Hepatocyte (in vitro differentiated cells): Measurements from ENCODE around the gene GCNT2. TPM values are rescaled to one million over a fixed set of nuclear protein-coding genes. Genes with fewer than 3 reads are reported as not detected.
A peak's percentile ranks its signal among the peaks of the same experiment; 100 is the strongest.

Experiments
- DNase-seq: peaks from one replicate; pipeline ENCODE4 v3.0.0-alpha.2; 2016; ENCODE audit warnings: low spot score
- H2AFZ ChIP-seq: fragments of 200-600 bp; sonication (generic); 2 replicates; pipeline ENCODE4 v1.6.0; 2016; ENCODE audit warnings: antibody characterized with exemption, mild to moderate bottlenecking
- H3K27ac ChIP-seq: fragments of 200-600 bp; sonication (generic); 2 replicates; pipeline ENCODE4 v1.5.1; 2016; ENCODE audit warnings: mild to moderate bottlenecking
- H3K27me3 ChIP-seq: fragments of 200-600 bp; sonication (generic); 2 replicates; pipeline ENCODE4 v1.6.1; 2016
- H3K36me3 ChIP-seq: fragments of 200-600 bp; sonication (generic); replicated peaks from 2 replicates; pipeline ENCODE4 v1.5.1; 2016; ENCODE audit warnings: low read depth; ENCODE audit not compliant: insufficient read depth
- H3K4me1 ChIP-seq: fragments of 200-600 bp; sonication (generic); 2 replicates; pipeline ENCODE4 v1.5.1; 2016; ENCODE audit warnings: mild to moderate bottlenecking, moderate library complexity; ENCODE audit not compliant: insufficient read depth
- H3K4me2 ChIP-seq: fragments of 200-600 bp; sonication (generic); 2 replicates; pipeline ENCODE4 v1.6.0; 2016
- H3K4me3 ChIP-seq: fragments of 200-600 bp; sonication (generic); 2 replicates; pipeline ENCODE4 v1.5.1; 2016; ENCODE audit warnings: mild to moderate bottlenecking
- H3K79me2 ChIP-seq: fragments of 200-600 bp; sonication (generic); 2 replicates; pipeline ENCODE4 v1.6.0; 2017; ENCODE audit warnings: mild to moderate bottlenecking
- H3K9me2 ChIP-seq: fragments of 200-600 bp; sonication (generic); replicated peaks from 2 replicates; pipeline ENCODE4 v1.6.0; 2017; ENCODE audit warnings: mild to moderate bottlenecking; ENCODE audit not compliant: insufficient read depth
- H3K9me3 ChIP-seq: fragments of 200-600 bp; sonication (generic); 2 replicates; pipeline ENCODE4 v1.5.1; 2016; ENCODE audit warnings: low read depth, mild to moderate bottlenecking
- H4K20me1 ChIP-seq: fragments of 200-600 bp; sonication (generic); 2 replicates; pipeline ENCODE4 v1.6.0; 2016; ENCODE audit warnings: mild to moderate bottlenecking; ENCODE audit not compliant: insufficient read depth, poor library complexity, severe bottlenecking
- CTCF ChIP-seq: fragments of 200-600 bp; sonication (generic); IDR thresholded peaks from 2 replicates; pipeline ENCODE4 v1.5.1; 2016; ENCODE audit warnings: antibody characterized with exemption, mild to moderate bottlenecking; ENCODE audit not compliant: poor library complexity
- EZH2 ChIP-seq: fragments of 200-600 bp; sonication (generic); IDR thresholded peaks from 2 replicates; pipeline ENCODE4 v1.6.1; 2016; ENCODE audit warnings: antibody characterized with exemption, mild to moderate bottlenecking, borderline replicate concordance
- EZH2phosphoT487 ChIP-seq: fragments of 200-600 bp; sonication (generic); IDR thresholded peaks from one replicate; pipeline ENCODE4 v1.6.1; 2018; ENCODE audit warnings: antibody characterized with exemption, mild to moderate bottlenecking, low read depth, moderate library complexity; ENCODE audit not compliant: unreplicated experiment, severe bottlenecking
- WGBS: methylation state at CpG from one replicate; pipeline ENCODE4 v1.1.6; 2016; ENCODE audit warnings: low lambda C conversion rate; ENCODE audit errors: missing lambda C conversion rate; 5-methylcytosine and 5-hydroxymethylcytosine counted together
- polyA plus RNA-seq: library from polyadenylated mRNA; unstranded; fragments of >200 nt; fragmentation: Nextera tagmentation; extraction: Ambion mirVana; gene quantifications from 2 replicates; pipeline ENCODE4 v1.2.1, GENCODE V29; 2016
- total RNA-seq: library from RNA; depleted of rRNA; stranded (reverse); fragments of >200 nt; gene quantifications from 2 replicates; pipeline ENCODE4 v1.2.3, GENCODE V29; 2014

The GCNT2 gene
- total and polyA plus RNA-seq, 2 experiments from 2014 or later, result 16.3 to 36.4 TPM

DNA sequence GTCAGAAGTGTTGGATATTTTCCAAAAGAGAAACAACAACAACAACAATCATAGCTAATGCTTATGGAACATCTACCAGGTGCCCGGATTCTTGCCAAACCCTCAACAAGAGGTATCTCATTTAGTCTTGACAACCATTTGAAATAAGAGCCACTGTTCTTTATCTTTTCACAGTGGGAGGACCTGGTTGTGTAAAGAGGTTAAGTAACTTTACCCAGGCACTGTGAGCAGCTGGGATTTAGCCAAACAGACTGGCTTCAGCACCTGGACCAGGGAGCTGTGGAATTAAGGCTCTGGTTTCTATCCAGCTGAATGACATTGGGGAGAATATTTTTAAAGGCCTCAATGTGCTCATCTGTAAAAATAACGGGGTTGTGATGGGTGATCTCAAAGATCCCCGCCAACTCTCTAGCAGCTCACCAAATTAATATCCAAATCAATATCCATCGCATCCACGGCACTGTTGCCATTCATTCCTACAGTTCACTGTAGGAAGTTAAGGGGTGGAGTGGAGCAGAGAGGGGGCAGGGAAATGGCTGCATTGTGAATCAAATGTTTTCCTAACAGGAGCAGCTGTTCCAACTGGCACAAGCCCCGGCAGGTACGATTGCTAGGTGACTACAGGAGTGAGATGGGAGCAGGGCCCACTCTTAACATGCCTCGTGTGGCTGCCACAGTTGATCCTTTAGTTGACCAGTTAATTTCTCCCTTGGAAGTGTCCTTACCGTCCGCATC lies 61.8 kb downstream of the GCNT2 start:
- H3K4me3 ChIP-seq, result no peak overlapping the region
- peaks cover 21% of the 10 kb centered on the region for H3K79me2 ChIP-seq
- H2AFZ ChIP-seq, result no peak overlapping the region
- H3K4me2 ChIP-seq, result peak overlapping the region; percentile 59
- H3K27me3 ChIP-seq, result no peaks in the 10 kb centered on the region
- TF ChIP-seq CTCF (no peak), EZH2phosphoT487 (no peak), EZH2 (no peak)
- WGBS, result 34% methylated on average over 10 of the region's 10 CpGs
- H4K20me1 ChIP-seq, result no peaks in the 10 kb centered on the region
- no peaks in the 10 kb centered on the region for H3K36me3 ChIP-seq
- H3K27ac ChIP-seq, result peak overlapping the region; percentile 73
- no peaks in the 10 kb centered on the region for H3K9me3 ChIP-seq
- H3K4me1 ChIP-seq, result peaks cover 44% of the 10 kb centered on the region
- peak; percentile 29 for DNase-seq
- no peaks in the 10 kb centered on the region for H3K9me2 ChIP-seq

- no peaks in the 10 kb centered on the region for H3K9me2 ChIP-seq
- peak; percentile 37 for DNase-seq
- TF ChIP-seq CTCF, result no peak
- no peak for TF ChIP-seq EZH2
- TF ChIP-seq EZH2phosphoT487, result no peak
- H2AFZ ChIP-seq, result no peak overlapping the region
- H3K36me3 ChIP-seq, result no peaks in the 10 kb centered on the region
- H3K27me3 ChIP-seq, result no peaks in the 10 kb centered on the region
- peaks cover 26% of the 10 kb centered on the region for H3K79me2 ChIP-seq
- H3K4me2 ChIP-seq, result peak overlapping the region; percentile 59
- H4K20me1 ChIP-seq, result no peaks in the 10 kb centered on the region
- H3K4me1 ChIP-seq, result peaks cover 49% of the 10 kb centered on the region
- no peak overlapping the region for H3K4me3 ChIP-seq
- WGBS, result 35% methylated on average over 3 of the region's 3 CpGs
- peak overlapping the region; percentile 73 for H3K27ac ChIP-seq
- no peaks in the 10 kb centered on the region for H3K9me3 ChIP-seq
These were observed 62.4 kb downstream of the GCNT2 start for GRCh38 chr6:10583509-10583901.

DNA sequence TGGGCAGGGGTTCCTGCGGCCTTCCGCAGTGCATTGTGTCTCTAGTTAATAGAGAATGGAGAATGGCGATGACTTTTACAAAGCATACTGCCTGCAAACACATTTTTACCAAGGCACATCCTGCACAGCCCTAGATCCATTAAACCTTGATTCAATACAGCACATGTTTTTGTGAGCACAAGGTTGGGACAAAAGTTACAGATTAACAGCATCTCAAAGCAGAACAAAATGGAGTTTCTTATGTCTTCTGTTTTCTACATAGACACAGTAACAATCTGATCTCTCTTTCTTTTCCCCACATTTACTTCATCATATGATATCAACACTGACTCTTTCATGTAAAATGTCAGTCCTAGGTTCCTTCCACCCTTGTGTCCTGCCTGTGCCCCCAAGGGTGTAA lies 63.5 kb downstream of the GCNT2 start:
- H3K9me3 ChIP-seq, result no peaks in the 10 kb centered on the region
- no peaks in the 10 kb centered on the region for H3K9me2 ChIP-seq
- H2AFZ ChIP-seq, result no peak overlapping the region
- H3K4me1 ChIP-seq, result peaks cover 49% of the 10 kb centered on the region
- H3K4me3 ChIP-seq, result no peak overlapping the region
- WGBS, result 49% methylated on average over 3 of the region's 3 CpGs
- H4K20me1 ChIP-seq, result no peaks in the 10 kb centered on the region
- peak overlapping the region; percentile 59 for H3K4me2 ChIP-seq
- no peaks in the 10 kb centered on the region for H3K27me3 ChIP-seq
- no peak for TF ChIP-seq EZH2
- TF ChIP-seq EZH2phosphoT487, result no peak
- TF ChIP-seq CTCF, result no peak
- H3K27ac ChIP-seq, result peak overlapping the region; percentile 73
- H3K36me3 ChIP-seq, result no peaks in the 10 kb centered on the region
- DNase-seq, result no peak
- H3K79me2 ChIP-seq, result peaks cover 31% of the 10 kb centered on the region
